Breast epithelium (tissue), 4 donors: ENCODE measurements around the gene CDC42. TPM values are rescaled to one million over a fixed set of nuclear protein-coding genes. Genes with fewer than 3 reads are reported as not detected.

Experiments used
- DNase-seq, 2 donors: peaks; one replicate each; pipeline ENCODE4 v3.0.0-alpha.2; 2019; ENCODE audit warnings: low spot score in 2 of 2
- H3K27ac ChIP-seq, 2 donors: fragments of 200-600 bp; sonication (generic) in 1 of 2; one replicate each; pipeline ENCODE4 v1.5.1; 2016 to 2019; ENCODE audit warnings: mild to moderate bottlenecking in 1 of 2
- H3K27me3 ChIP-seq, 2 donors: fragments of 200-600 bp; sonication (generic) in 1 of 2; one replicate each; pipeline versions ENCODE4 v1.5.1 to v1.6.0; 2017 to 2019; ENCODE audit warnings: control low read depth in 1 of 2, mild to moderate bottlenecking in 1 of 2
- H3K36me3 ChIP-seq: fragments of 200-600 bp; one replicate; pipeline ENCODE4 v1.5.1; 2019
- H3K4me1 ChIP-seq, 2 donors: fragments of 200-600 bp; sonication (generic); one replicate each; pipeline ENCODE4 v1.5.1; 2016 to 2019; ENCODE audit warnings: control low read depth in 1 of 2
- H3K4me3 ChIP-seq, 3 donors: fragments of 200-600 bp; sonication (generic); 1 replicate in 2 of 3; 2 replicates in 1 of 3; pipeline ENCODE4 v1.5.1; 2016 to 2019; ENCODE audit warnings: mild to moderate bottlenecking in 3 of 3, moderate library complexity in 2 of 3
- H3K9me3 ChIP-seq, 2 donors: fragments of 200-600 bp; sonication (generic) in 1 of 2; one replicate each; pipeline ENCODE4 v1.5.1; 2016 to 2019; ENCODE audit warnings: control low read depth in 1 of 2
- POLR2A ChIP-seq: fragments of 450-650 bp; IDR thresholded peaks from one replicate; pipeline ENCODE4 v1.6.1; 2016; ENCODE audit warnings: antibody characterized with exemption, mild to moderate bottlenecking, moderate library complexity
- POLR2AphosphoS5 ChIP-seq, 3 donors: sonication (generic); formaldehyde crosslinking; IDR thresholded peaks; one replicate each; pipeline ENCODE4 v1.6.1; 2017; ENCODE audit warnings: antibody characterized with exemption in 3 of 3
- intact Hi-C: fragments of 100-400 bp; cut with DNase I; formaldehyde crosslinking; loops from one replicate; pipeline ENCODE4 v1.15.1; 2023; ENCODE audit warnings: low total_unique reads
- total RNA-seq, 3 donors: library from RNA; depleted of rRNA; stranded (reverse); fragments of >200 nt; gene quantifications; one replicate each; pipeline ENCODE4 v1.1.0, GENCODE V29; 2016
- TF ChIP-seq, protein P1 (sequence below), 3 donors: fragments of 450-650 bp; IDR thresholded peaks; one replicate each; pipeline ENCODE4 v1.5.1; 2016 to 2017; ENCODE audit warnings: antibody characterized with exemption in 3 of 3, mild to moderate bottlenecking in 3 of 3, moderate library complexity in 3 of 3

The CDC42 gene
- total RNA-seq, 3 donors from 2014 or later = 192 to 255 (median 213) TPM

DNA sequence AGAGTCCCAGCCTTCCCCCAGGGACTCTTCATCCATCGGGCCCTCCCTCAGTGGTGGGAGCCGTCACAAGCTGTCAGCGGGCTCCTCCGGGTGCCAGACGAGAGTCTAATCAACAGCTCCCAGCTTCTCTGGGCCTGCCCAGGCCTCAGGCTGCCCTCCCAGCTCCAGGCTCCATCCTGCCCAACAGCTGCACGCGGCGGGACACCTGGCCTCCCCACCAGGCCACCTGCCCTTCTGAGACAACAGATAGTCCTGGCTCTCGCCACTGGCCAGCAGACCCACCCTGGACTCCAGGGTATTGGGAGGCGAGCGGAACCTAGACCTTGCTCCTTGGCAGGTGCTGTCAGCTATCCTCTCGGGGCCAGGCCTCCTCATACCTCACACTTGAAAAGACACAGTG, 87.3 kb downstream of the CDC42 start:
- H3K4me1 ChIP-seq = peaks cover 0 to 14% of the 10 kb centered on the region in 2 donors
- no peaks in the 10 kb centered on the region for H3K27me3 ChIP-seq
- H3K4me3 ChIP-seq = no peak overlapping the region
- DNase-seq = no peak
- no peak overlapping the region for H3K27ac ChIP-seq
- TF ChIP-seq POLR2A (no peak), POLR2AphosphoS5 (IDR thresholded peaks at IDR 0.05) (no peak)
- TF ChIP-seq, protein P1, sequence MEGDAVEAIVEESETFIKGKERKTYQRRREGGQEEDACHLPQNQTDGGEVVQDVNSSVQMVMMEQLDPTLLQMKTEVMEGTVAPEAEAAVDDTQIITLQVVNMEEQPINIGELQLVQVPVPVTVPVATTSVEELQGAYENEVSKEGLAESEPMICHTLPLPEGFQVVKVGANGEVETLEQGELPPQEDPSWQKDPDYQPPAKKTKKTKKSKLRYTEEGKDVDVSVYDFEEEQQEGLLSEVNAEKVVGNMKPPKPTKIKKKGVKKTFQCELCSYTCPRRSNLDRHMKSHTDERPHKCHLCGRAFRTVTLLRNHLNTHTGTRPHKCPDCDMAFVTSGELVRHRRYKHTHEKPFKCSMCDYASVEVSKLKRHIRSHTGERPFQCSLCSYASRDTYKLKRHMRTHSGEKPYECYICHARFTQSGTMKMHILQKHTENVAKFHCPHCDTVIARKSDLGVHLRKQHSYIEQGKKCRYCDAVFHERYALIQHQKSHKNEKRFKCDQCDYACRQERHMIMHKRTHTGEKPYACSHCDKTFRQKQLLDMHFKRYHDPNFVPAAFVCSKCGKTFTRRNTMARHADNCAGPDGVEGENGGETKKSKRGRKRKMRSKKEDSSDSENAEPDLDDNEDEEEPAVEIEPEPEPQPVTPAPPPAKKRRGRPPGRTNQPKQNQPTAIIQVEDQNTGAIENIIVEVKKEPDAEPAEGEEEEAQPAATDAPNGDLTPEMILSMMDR (IDR thresholded peaks at IDR 0.05) = no peak
- intact Hi-C loops = no loop called here
- no peaks in the 10 kb centered on the region for H3K36me3 ChIP-seq
- H3K9me3 ChIP-seq = no peaks in the 10 kb centered on the region

Other genes with a start within 250 kb of the CDC42 start
- gene LDLRAD2, start 240.4 kb upstream of the CDC42 start, total RNA-seq = under 1 TPM in 1 of 3 donors, not detected in 2; 0.33 TPM
- gene HSPG2, start 115.4 kb upstream of the CDC42 start, total RNA-seq = 100 to 1,000 TPM in 1 of 3 donors, 10 to 100 TPM in 2; 48.3 to 219 (median 95.0) TPM
- not detected for gene CELA3B, start 75.7 kb upstream of the CDC42 start, total RNA-seq
- not detected for gene CELA3A, start 51.1 kb upstream of the CDC42 start, total RNA-seq
- gene WNT4, start 90.4 kb downstream of the CDC42 start, total RNA-seq = 1 to 10 TPM in 2 of 3 donors, not detected in 1; 1.6 to 3.1 TPM